Epithelial cell of prostate (primary cell): ENCODE data around the gene RAC3.
A peak's percentile ranks its signal among the peaks of the same experiment; 100 is the strongest.

Source experiments
- DNase-seq: peaks from one replicate; pipeline ENCODE4 v3.0.0-alpha.2; 2011; ENCODE audit warnings: low read depth, low spot score
- H3K27ac ChIP-seq: fragments of 450-650 bp; 2 replicates; pipeline ENCODE4 v1.5.1; 2017; ENCODE audit warnings: mild to moderate bottlenecking

The RAC3 gene

DNA sequence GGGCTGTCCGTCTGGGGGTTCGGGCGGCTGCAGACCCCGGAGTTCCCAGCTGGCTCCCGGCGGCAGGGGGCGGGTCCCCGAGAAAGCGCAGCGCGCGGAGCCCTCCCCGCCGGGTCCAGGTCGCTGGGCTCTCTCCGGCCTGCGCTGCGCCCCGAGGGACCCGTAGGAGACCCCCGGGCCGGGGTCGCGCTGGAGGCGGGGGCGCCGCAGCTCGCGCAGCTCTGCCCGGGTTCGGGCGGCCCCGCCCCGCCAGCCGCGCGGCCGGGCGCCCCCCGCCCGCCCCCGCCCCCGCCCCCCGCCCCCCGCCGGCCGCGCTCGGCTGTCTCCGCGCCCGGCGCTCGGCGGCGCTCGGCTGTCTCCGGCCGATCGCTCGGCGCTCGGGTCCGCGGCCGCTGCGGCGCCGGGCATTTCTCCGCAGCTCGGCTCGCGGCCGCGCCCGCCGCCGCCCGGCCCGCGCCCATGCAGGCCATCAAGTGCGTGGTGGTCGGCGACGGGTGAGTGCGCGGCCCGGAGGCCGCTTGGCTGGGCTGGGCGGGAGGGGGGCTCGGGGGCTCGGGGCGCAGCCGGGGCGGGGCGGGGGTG, at the start of gene RAC3:
Gene RAC3 (plus strand): TSS at position 376 of the 582 bp plus-strand sequence. CDS start 84 bp downstream, at position 460.
- H3K27ac ChIP-seq: no peak within 1 kb of the TSS

DNA sequence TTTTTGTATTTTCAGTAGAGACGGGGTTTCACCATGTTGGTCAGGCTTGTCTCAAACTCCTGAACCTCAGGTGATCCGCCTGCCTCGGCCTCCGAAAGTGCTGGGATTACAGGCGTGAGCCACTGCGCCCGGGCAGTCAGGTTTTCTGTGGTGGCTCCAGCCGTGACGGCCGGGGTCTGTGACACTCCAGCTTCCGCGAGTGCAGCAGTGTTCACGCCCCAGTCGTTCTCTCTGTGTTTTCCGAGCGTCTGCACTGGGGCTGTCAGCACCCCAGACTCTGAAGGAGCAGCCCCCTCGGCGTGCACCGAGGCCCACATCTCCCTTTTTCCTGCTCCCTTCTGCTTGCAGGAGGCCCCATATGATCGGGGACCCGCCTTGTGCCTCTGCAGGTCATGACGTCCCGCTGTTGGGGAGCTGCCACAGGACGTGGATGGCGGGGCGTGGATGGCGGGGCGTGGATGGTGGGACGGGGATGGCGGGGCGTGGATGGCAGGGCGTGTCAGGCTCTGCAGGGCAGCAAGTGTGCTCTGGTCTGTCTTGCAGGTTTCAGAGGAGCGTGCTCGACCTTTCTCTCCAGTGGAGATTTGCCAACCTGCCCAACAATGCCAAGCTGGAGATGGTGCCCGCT, 48.4 kb upstream of the RAC3 start:
- H3K27ac ChIP-seq: no peak overlapping the region
- no peak for DNase-seq

More for the DNA sequence above, at the start of gene RAC3:
- no peak for DNase-seq

DNA sequence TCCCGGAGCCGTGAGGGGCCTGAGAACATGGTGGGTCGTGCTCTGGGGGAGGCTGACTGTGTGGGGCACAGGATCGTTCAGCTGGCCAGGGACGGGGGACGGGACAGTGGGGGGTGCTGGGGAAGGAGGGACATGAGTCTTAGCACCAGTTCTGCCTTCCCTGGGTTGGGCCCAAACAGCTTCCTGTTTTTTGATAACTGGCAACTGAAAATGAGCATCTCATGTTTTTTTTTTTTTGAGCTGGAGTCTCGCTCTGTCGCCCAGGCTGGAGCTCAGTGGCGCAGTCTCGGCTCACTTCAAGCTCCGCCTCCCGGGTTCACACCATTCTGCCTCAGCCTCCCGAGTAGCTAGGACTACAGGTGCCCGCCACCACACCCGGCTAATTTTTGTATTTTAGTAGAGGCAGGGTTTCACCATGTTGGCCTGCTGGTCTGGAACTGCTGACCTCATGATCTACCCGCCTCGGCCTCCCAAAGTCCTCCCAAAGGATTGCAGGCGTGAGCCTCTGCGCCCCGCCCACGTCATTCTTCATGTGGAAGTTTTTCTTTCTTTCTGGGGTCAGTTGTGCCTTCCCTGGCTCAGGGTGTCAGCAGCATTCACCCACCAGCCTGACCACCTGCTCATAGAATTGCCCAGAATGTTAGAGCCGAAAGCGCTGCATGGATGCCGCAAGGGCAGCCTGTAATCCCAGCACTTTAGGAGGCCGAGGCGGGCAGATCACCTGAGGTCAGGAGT, 47.7 kb upstream of the RAC3 start:
- DNase-seq: no peak
- no peak overlapping the region for H3K27ac ChIP-seq

GRCh38 chr17:81984773-81985410, 46.6 kb upstream of the RAC3 start:
- no peak overlapping the region for H3K27ac ChIP-seq
- no peak for DNase-seq

- DNase-seq: no peak
- H3K27ac ChIP-seq: no peak overlapping the region
These were observed 44.9 kb upstream of the RAC3 start for GRCh38 chr17:81986606-81987005.

GRCh38 chr17:81987161-81987770, 44.2 kb upstream of the RAC3 start:
- no peak overlapping the region for H3K27ac ChIP-seq
- no peak for DNase-seq

GRCh38 chr17:81990836-81991683, 40.4 kb upstream of the RAC3 start:
- no peak for DNase-seq
- peak overlapping the region; percentile 29 for H3K27ac ChIP-seq

DNA sequence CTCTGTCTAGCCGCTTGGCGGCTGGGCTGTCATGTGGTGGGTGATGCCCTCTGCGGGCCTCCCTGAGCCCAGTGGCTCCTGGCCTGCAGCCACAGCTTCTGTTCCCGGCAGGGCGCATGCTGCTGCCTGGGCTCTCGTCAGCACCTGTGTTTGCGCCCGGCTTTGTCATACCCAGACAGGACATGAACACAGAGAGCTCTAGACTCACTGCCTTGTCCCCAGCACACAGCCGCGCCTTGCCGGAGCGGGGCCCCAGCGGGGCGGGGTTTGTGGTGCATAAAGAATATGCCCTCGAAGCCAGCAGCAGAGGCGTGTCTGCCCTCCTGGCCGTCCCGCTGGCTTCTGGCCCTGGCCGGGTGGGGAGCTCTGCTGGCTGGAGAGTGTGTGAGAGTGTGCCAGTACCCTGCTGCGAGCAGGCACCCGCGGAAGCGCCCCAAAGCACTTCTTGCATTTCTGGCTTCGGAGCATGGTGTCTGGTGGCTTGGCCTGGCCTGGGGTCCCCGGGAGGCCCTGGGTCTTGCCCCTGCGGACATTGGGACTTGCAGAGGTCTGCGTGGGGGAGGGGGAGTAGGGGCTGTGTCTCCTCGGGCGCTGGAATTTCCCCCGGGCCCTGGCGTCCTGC, 39.7 kb upstream of the RAC3 start:
- peak overlapping the region; percentile 29 for H3K27ac ChIP-seq
- peak; percentile 41 for DNase-seq

DNA sequence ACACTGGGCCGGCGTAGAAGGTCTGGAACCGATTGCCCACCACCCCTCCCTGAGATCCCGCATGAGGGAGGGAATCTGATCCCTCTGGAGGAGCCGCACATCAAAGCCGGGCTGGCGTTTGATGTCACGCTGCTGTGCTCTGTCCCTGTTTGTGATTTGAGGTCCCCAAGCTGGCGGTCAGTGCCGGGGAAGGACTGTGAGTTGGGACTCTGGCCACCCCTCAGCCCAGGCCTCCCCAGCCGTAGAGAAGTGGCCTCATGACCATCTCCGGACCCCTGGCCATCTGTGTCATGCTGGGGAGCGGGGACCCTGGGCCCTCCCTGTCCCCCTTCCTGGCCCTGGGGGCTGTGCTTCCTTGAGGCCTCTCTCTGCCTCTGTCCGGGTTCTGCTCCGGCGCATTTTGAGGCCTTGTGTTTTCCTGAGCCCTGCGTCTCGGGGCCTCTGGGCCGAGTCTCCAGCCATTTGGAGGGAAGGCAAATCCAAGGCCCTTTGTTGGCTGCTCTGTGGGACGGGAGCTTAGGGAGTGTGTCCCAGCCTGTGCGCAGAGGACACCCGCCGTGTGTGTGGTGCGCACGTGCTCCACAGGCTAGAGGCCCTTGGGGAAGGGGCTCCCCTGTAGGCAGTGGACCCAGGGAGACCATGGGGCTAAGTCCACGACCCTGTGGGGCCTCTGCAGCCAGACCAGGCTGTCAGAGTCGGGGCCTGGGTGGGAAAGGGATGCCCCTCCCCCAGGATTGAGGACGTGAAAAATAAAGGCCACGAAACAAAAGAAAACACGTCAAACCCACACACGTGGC, 39.0 kb upstream of the RAC3 start:
- H3K27ac ChIP-seq: no peak overlapping the region
- DNase-seq: no peak

DNA sequence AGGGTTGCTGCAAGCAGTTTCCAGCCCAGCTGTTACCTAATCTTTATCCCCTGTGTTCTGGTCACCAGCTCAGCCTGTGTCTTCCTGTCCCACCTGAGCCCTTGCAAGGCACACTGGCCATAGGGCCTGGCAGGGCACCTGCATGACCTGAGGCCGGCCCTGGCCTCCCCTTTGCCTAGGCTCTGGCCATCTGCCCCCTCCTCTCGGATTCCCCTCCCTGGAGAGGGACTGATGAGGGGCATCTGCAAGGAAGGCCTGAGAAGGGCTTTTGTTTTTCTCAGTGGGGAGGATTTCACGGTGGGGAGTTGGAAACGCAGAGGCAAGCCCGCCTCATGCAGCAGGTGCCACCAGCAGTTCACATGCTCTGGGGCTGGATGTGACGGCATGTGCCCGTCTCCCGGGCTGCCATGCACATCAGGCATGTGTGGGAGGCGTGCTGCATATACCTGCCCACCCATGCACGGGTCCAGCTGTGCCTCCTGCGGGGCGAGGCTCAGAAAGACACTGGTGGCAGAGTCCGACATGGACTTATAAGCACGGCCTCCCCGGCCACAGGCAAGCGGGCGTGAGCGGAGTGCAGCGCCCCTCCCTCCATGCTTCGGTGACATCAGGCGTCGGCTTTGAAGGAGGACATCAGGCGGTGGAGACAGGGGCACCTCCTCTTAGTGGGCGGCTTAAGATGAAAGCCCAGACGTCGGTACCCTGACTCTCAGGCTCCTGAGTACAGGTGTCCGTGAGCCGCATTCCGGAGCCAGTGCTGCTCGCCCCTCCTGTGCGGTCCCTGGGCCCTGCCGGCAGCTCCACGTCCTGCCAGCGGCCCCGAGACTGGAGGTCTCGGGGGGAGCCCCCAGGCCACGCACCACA, 37.5 kb upstream of the RAC3 start:
- H3K27ac ChIP-seq: no peak overlapping the region
- no peak for DNase-seq

DNA sequence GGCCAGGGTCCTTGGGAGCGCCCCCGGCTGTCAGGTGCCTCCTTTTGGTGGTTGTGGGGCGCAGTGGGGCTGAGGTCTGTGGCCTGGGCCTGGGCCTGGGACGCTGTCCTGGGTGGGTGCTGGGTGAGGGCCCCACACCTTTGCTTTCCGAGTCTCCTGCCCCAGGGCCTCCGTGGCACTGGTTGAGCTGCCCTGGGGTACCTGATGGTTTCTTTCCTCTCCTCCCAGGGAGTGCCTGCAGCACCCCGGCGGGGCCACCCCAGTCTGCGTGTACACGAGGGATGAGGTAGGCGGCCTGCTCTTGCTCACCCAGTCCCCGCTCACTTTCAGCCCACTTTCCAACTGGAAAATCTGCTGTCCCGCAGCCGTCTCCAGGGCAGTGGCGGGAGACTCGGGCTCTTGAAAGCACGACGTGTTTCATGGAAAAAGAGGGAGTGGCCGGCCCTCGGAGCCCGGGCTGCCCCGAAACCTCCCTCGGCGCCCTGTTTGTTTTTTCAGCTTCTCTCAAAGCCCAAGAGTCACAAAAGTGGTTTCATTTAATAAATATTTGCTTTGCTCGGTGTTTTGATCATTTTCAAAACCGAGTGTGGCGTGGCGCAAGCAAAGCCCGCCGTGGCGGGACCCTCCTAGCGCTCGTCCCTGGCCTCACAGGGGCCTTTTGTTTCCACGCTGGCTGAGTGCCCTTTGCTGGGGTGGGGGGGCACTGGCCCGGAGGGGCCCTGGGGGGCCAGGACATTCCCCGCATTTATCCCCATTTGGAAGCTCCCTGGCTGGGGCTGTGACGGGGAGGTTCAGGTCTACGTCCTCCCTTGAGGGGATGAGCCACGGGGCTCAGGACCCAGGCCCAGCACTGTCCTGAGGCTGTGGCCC, 36.6 kb upstream of the RAC3 start:
- no peak for DNase-seq

GRCh38 chr17:81995463-81996231, 35.8 kb upstream of the RAC3 start:
- no peak overlapping the region for H3K27ac ChIP-seq
- DNase-seq: no peak

More for the DNA sequence above, 36.6 kb upstream of the RAC3 start:
- no peak overlapping the region for H3K27ac ChIP-seq

- H3K27ac ChIP-seq: no peak overlapping the region
- no peak for DNase-seq
These were observed 35.2 kb upstream of the RAC3 start for GRCh38 chr17:81996232-81996756.

GRCh38 chr17:81996757-81997441, 34.6 kb upstream of the RAC3 start:
- DNase-seq: no peak
- no peak overlapping the region for H3K27ac ChIP-seq

DNA sequence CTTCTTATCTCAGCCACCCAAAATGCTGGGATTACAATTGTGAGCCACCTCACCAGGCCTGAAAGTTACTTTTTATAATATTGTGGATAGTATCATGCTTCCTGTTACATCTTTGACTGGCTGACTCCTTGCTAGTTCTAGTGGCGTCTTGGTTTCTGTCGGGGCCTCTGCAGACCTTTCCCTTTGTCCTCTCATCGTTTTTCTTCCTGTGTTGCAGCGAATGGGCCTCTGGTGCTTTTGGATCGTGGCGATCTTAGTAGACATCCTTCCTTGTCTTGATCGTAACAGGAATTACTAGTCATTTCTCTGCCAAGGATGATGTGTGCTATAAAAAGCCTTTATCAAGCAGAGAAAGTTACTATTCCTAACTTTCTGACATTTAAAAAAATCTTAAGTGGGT, 33.3 kb upstream of the RAC3 start:
- no peak for DNase-seq

More for the DNA sequence above, 33.3 kb upstream of the RAC3 start:
- H3K27ac ChIP-seq: no peak overlapping the region
